ENCODE measurements around the gene SERP2. TPM values are rescaled to one million over a fixed set of nuclear protein-coding genes. Genes with fewer than 3 reads are reported as not detected.

The SERP2 gene
- total RNA-seq, 2 experiments from 2014 or later: not detected

Other genes starting within 250 kb of the SERP2 start
- gene TSC22D1, start 202.5 kb downstream of the SERP2 start, total RNA-seq: 10 to 100 TPM in 1 of 2 experiments, 1 to 10 TPM in 1; 9.4 to 12.6 TPM

Measured in activated CD4-positive, alpha-beta memory T cell treated with anti-CD3 and anti-CD28 coated beads, Interleukin-2, amount 10 ng/mL, durations not matched to agents 7 days and 5 days (primary cell).